ENCODE data around the gene SDCCAG8.

SDCCAG8 gene

DNA sequence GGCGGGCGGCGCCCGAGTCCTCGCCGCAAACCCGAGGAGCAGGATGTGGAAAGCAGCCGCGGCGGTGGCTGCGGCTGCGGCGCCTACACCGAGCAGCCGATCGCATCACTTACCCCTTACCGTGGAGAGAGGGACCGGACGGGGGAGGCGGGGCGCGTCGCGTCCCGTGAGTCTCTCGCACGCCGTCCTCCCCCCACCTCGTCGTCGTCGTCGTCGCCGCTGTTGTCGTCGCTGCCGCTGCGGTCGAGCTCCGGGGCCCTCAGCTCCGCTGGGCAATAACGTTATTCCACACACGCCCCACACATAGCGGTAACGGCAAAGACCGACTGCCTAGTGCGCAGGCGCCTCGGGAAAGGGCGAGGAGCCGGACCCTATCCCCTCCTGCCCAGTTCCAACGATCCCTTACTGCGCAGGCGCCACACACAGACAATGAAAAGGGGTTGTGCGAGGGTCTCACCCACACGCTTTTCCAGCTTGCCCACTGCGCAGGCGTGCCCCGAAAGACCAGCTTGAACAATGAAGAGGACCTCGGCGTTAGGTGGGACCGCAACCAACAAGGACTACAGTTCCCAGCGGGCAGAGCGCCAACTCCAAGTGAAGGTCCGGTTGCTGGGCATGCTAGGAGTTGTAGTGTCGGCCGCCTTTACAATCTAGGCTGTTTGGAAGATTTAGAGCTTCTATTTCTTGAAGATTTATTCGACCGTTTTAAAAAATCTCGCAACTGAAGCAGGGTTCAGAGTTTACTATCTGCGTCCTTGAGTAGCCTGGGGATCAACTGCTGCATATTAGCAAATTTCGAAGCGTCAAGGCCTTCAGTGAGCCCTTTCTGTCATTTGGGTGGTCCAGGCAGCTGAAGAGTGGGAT lies 682 bp upstream of the SDCCAG8 start, which contains the start of gene CEP170:
CEP170 (minus strand) TSS at position 355 of the 864 bp plus-strand sequence. CDS start 30,001 bp downstream, outside the sequence.
- peak; percentile 100 for DNase-seq

DNA sequence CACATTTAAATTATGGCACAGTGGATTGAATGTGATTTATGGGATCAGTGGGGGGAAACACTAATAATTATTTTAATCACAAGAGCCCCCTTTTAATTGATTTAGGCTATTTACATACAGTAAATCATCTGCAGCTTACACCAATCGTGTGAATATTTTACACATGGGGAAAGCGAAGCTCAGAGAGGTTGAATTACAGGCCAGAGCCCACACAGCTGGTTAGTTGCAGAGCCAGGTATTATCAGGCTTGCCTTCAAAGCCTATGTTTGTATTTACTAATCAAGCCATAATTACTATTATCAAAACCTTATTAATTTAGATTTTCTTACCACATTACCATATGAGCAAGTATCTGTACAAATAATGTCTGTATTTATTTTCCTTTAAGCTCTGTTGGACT lies 749 bp downstream of the SDCCAG8 start:
- DNase-seq: no peak

DNA sequence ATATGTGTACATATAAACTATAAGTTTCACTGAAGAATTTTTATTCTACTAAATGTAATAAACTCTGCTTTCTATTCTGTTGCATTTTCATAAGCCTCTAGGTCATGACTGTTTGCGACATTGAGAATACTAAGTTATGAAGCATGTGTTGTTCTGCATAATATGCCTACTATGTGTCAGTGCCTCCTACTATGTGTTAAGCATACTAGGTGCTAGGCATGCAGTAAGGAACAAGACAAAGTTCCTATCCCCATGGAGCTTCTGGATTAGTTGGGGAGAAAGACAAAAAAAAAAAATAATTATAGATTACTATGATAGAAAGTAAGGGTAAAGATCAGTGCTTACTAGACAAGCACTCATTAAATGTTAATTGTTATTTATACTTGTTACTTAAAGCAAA lies 1.3 kb downstream of the SDCCAG8 start:
- no peak for DNase-seq

DNA sequence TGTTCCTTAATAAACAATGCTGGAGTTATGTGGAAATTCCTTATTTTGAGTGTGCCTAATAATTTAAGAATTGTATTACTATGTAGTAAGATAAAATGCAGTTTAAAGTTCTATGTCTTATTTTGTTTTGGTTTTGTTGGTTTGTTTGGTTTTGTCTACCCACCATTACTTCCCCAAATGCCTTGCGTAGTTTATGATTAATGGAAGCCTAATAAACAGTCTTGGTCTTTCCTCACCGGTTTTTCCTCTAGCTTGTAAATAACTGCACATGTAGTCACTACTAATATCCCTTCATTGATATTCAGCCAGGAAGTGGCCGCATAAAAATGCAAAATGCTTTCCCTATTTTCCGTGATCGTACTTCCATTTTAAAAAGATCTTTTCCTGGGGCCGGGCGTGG lies 2.9 kb downstream of the SDCCAG8 start:
- no peak for DNase-seq

- no peak for DNase-seq
Measured at GRCh38 chr1:243260221-243260880, 4.5 kb downstream of the SDCCAG8 start.

DNA sequence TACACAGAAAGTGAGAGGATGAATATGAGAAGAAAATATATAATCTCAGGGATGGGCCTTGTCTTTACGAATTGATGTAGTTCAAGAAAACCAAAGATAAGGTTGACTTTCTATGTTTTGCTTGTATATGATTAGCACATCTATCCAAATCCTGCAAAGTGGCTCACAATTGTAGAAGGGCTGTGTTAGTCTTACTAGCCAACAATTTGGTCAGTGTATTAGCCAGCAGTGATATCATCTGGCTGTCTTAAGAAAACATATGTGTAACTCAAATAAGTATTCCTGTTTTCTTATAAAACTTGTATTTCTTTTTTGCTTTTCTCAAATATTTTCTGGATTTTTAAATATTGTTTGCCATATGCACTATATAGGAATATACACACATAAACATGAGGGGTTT lies 5.5 kb downstream of the SDCCAG8 start:
- no peak for DNase-seq

DNA sequence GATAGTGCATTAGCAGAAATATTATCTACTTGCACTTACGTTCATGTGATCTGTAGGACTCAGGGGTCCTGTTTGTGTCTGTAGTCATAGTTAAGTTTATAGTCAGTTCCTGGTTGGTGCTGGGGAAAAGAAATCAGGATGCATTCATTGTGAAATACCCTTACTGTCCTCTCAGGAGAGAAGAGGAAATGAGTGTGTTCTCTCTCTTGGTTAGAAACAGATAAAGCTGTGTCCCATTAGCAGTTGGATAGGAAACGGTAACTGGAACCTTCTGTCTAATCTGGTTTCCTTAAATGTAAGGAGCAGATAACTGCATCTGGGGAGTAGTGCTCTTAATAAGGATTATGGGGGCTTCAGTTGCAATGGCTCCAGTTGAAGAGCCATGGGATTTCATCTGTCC lies 8.9 kb downstream of the SDCCAG8 start:
- no peak for DNase-seq

- no peak for DNase-seq
Measured at GRCh38 chr1:243266231-243266630, 10.4 kb downstream of the SDCCAG8 start.

DNA sequence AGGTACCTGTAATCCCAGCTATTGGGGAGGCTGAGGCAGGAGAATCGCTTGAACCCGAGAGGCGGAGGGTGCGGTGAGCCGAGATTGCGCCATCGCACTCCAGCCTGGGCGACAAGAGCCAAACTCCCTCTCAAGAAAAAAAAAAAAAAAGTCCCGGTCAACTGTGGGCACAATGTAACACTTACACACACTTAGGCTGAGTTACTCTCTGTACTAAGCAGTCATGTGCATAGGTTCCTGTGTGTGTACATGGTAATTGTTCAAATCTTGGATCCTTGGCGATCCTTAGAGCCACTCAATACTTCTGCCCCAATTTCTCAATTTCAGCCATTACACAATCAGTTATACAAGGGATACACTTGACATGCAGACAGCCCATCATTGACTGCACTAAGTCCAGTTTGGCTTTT lies 11.6 kb downstream of the SDCCAG8 start:
- DNase-seq: no peak

- DNase-seq: no peak
Measured at GRCh38 chr1:243267914-243268653, 12.2 kb downstream of the SDCCAG8 start.

GRCh38 chr1:243268751-243269460 lies 13.1 kb downstream of the SDCCAG8 start:
- no peak for DNase-seq

DNA sequence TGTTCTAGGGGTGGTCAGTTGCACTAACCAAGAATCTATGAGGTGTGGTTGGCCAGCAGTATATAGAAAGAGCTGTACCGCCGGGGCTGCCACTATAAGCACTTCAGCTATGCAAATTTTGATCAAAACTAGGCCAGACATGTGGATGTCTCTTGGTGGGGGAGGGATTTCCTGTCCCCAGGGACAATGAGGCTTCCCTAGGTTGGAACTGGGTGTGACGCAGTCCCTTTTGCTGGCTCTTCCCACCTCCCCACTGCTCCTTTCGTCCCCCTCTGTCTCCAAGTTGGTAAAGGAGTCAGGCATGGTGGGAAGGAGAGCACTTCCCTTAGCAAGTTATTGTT lies 13.6 kb downstream of the SDCCAG8 start:
- no peak for DNase-seq

DNA sequence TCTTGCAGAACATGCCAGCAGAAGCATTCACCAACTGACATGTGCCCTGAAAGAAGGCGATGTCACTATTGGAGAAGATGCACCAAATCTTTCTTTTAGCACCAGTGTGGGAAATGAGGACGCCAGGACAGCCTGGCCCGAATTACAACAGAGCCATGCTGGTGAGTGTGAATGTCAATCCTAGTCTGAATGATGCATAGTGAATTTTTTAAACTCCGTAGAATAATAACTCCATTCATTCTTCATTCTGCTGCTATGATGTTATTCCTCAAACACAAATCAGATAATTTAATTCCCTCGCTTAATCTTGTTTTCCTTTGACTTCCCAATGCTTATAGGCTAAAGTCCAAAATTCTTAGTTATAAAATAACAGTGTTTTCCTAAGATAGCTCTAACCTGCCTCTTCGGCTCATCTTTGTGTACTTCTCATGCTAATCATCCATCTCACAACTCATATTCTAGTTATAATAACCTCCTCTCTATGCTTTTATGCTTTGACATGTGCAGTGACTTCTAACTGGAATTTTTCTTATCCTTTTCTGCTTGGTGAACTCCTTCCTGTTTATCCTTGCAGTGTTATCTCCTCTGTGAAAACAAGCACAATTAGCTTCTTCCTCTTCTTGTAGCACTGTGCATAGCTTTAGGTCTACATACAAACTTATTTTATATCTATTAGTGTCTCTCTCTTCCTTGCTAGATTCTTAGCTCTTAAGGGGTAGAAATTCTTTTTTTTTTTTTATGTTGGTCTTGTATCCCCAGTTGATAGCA lies 14.4 kb downstream of the SDCCAG8 start:
- DNase-seq: no peak

GRCh38 chr1:243271996-243272395 lies 16.2 kb downstream of the SDCCAG8 start:
- DNase-seq: no peak

DNA sequence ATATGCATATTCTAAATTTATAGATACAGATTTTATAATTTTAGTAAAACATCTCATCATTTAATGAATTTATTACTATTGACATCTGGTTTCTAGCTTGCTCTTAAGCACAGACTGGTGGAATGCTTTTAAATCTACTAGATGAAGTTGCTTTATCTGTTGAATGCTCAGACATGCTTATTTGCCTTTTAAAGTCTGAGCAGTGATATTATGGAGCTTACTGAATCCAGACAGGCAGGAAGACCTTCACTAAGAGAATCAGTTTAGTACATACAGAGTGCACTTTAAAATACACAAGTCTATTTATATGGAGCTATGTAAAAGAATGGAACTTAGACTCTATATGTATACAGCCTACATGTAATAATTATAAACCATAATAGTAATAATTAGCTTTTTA lies 16.6 kb downstream of the SDCCAG8 start:
- DNase-seq: no peak

GRCh38 chr1:243273506-243273905 lies 17.7 kb downstream of the SDCCAG8 start:
- no peak for DNase-seq

- no peak for DNase-seq
Measured at GRCh38 chr1:243273945-243274344, 18.1 kb downstream of the SDCCAG8 start.

DNA sequence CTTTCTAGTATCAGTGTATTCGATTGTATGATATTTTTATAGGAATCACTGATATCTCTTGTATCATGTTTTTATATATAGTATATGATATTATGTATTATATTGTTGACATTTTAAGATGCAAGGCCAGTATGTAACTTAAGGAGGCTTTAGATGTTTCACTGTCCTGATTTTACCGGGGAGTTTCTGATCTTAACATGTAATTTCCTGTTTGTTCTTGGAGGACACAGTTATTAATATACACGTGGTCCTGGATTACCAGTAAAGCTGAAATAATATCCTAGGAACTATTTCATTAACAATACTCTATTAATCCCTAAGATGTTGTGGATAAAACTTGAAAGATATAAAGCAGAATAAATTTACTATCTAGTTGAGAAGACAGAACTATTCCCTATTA lies 19.5 kb downstream of the SDCCAG8 start:
- DNase-seq: no peak

DNA sequence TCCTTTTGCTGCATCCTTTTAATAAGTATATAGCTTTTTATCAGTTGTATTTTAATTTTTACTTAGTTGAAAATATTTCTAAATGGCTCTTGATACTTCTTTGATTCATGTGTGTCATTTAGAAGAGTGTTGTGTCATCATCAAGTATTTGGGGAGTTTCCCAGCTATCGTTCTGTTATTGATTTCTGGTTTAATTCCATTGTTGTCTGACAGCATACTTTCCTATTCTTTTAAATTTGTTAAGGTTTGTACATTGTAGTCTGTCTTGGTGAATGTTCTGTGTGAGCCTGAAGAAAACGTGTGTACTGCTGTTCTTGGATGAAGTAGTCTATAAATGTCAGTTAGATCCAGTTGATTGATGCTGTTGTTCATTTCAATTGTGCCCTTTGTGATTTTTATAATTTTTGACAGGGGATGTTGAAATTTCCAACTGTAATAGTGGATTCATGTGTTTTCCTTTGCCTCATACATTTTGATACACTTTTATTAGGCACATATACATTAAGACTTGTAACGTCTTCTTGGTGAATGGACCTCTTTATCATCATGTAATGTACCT lies 24.8 kb downstream of the SDCCAG8 start:
- DNase-seq: no peak

GRCh38 chr1:243281672-243282071 lies 25.8 kb downstream of the SDCCAG8 start:
- DNase-seq: no peak

GRCh38 chr1:243286409-243287122 lies 30.7 kb downstream of the SDCCAG8 start:
- DNase-seq: no peak

Data from NCI-H1092 (cell line).